ENCODE measurements around the gene HOXB9. TPM values are rescaled to one million over a fixed set of nuclear protein-coding genes. Genes with fewer than 3 reads are reported as not detected.

Gene HOXB9
- total RNA-seq, 1 experiment from 2014 or later: not detected

DNA sequence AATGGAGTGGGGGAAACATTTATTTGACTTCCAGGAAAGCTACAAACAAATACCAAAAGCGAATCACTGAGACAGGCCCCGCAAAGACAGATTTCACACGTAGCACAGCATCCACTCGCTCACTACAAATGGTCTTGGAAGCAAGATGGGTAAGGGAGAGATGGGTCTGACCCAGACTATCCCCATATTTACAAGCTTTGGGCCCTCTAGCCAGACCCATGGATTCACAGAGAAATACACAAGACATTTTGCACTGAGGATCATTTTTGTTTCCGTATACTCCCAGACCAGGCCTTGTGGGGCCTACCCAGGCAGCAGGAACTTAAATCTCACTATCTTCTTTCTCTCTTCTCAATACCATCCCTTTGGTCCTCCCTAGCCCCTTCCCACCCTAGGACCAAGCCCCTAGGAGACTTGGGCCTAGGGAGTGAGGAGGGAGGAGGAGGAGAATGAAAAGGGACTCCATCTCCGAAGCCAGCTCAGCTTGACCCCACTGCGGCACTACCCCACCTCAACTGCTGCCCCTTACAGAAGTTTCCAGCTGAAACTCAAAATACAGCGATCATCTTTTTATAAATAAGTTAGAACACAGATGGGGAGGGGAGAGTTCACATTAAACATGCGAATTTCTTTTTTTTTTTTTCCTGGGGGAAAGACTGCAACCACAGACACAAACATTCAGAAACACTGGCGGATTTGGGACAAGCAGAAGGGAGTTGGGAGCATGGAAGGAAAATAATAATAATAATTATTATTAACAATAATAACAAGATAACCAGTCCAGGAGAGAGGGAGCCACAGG is 34.7 kb downstream of the HOXB9 start:
- Histone ChIP-seq H4K20me1 (ENCODE audit: control insufficient read depth, insufficient read depth, insufficient read length) (no peaks in the 10 kb centered on the region), H3K4me1 (ENCODE audit: insufficient read depth, low read length) (no peaks in the 10 kb centered on the region), H2BK5ac (ENCODE audit: insufficient read length, low read length) (no peak overlapping the region), H3K14ac (ENCODE audit: insufficient read depth, low read length) (no peak overlapping the region), H4K91ac (ENCODE audit: insufficient read length, low read depth, low read length) (no peak overlapping the region), H2BK20ac (ENCODE audit: low read depth, low read length, poor library complexity, severe bottlenecking) (no peak overlapping the region), H3K4me2 (ENCODE audit: insufficient read depth, insufficient read length, low read length) (no peak overlapping the region), H3K18ac (ENCODE audit: insufficient read length, low read depth, low read length) (no peak overlapping the region), H3K9me3 (ENCODE audit: control insufficient read depth, low read depth, low read length) (no peaks in the 10 kb centered on the region), H2BK12ac (ENCODE audit: insufficient read length, low read depth, low read length) (no peak overlapping the region), H4K5ac (ENCODE audit: insufficient read length, low read depth, low read length) (no peak overlapping the region), H3T11ph (ENCODE audit: low read length) (no peak overlapping the region), H3K23ac (ENCODE audit: insufficient read length, low read depth, low read length) (no peak overlapping the region), H3K56ac (ENCODE audit: insufficient read length, low read depth, low read length) (no peak overlapping the region), H3K23me2 (ENCODE audit: insufficient read length, low read depth, low read length, poor library complexity, severe bottlenecking) (no peaks in the 10 kb centered on the region), H3K9ac (ENCODE audit: extremely low read depth, insufficient read length, low read length) (no peak overlapping the region), H2AK5ac (ENCODE audit: insufficient read length, low read length) (no peak overlapping the region), H3K79me1 (ENCODE audit: insufficient read depth, low read depth, low read length, poor library complexity, severe bottlenecking) (no peaks in the 10 kb centered on the region), H3K27ac (ENCODE audit: insufficient read length, low read depth, low read length) (no peak overlapping the region), H3K79me2 (ENCODE audit: insufficient read depth, low read length) (no peaks in the 10 kb centered on the region), H3K27me3 (ENCODE audit: insufficient read depth, low read length) (peaks cover 99% of the 10 kb centered on the region), H3K4ac (ENCODE audit: low read depth, low read length) (no peak overlapping the region), H2BK120ac (ENCODE audit: low read depth, low read length, poor library complexity, severe bottlenecking) (no peak overlapping the region), H2AFZ (ENCODE audit: low read length) (no peak overlapping the region), H4K8ac (replicated peaks; ENCODE audit: insufficient read length, low read depth, low read length) (no peak overlapping the region), H2BK15ac (ENCODE audit: low read depth, low read length) (no peak overlapping the region)
- Mint-ChIP-seq H3K4me1 (peaks cover 3 to 21% of the 10 kb centered on the region in 2 experiments), H3K36me3 (ENCODE audit: insufficient read depth in 1 of 3, low read depth in 3 of 3) (no peaks in the 10 kb centered on the region), H3K9me3 (peaks cover 7 to 13% of the 10 kb centered on the region in 2 experiments; a peak in 3 of 5 replicates), H3K27me3 (ENCODE audit: low read depth) (peaks cover 100% of the 10 kb centered on the region), H3K4me3 (no peak overlapping the region), H3K27ac (no peak overlapping the region)
- WGBS (ENCODE audit: extremely low coverage, insufficient read length, low lambda C conversion rate): no CpG with 5 or more reads among the region's 10 CpGs
- DNase-seq: no peak
- TF ChIP-seq, protein P1, sequence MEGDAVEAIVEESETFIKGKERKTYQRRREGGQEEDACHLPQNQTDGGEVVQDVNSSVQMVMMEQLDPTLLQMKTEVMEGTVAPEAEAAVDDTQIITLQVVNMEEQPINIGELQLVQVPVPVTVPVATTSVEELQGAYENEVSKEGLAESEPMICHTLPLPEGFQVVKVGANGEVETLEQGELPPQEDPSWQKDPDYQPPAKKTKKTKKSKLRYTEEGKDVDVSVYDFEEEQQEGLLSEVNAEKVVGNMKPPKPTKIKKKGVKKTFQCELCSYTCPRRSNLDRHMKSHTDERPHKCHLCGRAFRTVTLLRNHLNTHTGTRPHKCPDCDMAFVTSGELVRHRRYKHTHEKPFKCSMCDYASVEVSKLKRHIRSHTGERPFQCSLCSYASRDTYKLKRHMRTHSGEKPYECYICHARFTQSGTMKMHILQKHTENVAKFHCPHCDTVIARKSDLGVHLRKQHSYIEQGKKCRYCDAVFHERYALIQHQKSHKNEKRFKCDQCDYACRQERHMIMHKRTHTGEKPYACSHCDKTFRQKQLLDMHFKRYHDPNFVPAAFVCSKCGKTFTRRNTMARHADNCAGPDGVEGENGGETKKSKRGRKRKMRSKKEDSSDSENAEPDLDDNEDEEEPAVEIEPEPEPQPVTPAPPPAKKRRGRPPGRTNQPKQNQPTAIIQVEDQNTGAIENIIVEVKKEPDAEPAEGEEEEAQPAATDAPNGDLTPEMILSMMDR (conservative IDR thresholded peaks at IDR 0.05): no peak

All from H9 (cell line).